Neutrophil (primary cell): ENCODE data around the gene EIF3F.

Experiments used
- H3K27ac ChIP-seq: fragments of 200-600 bp; sonication (generic); 2 replicates; pipeline ENCODE4 v1.5.1; 2016; ENCODE audit warnings: mild to moderate bottlenecking, moderate library complexity
- H3K27me3 ChIP-seq: fragments of 200-600 bp; sonication (generic); 2 replicates; pipeline ENCODE4 v1.6.0; 2016; ENCODE audit warnings: mild to moderate bottlenecking
- H3K36me3 ChIP-seq: fragments of 200-600 bp; sonication (generic); 2 replicates; pipeline ENCODE4 v1.5.1; 2017
- H3K4me1 ChIP-seq, 2 experiments: fragments of 200-600 bp in 1 of 2; sonication (generic) in 1 of 2; 1 replicate in 1 of 2; 2 replicates in 1 of 2; pipeline versions ENCODE4 v1.5.1 to v1.6.1; 2013 to 2016; ENCODE audit warnings: low read depth in 1 of 2, low read length in 1 of 2, mild to moderate bottlenecking in 1 of 2, moderate library complexity in 1 of 2; ENCODE audit not compliant: control insufficient read depth in 1 of 2, insufficient read depth in 1 of 2
- H3K4me3 ChIP-seq, 2 experiments: fragments of 200-600 bp in 1 of 2; sonication (generic) in 1 of 2; 1 replicate in 1 of 2; 2 replicates in 1 of 2; pipeline ENCODE4 v1.5.1; 2013 to 2016; ENCODE audit warnings: low read depth in 1 of 2, low read length in 1 of 2, mild to moderate bottlenecking in 1 of 2, moderate library complexity in 1 of 2
- H3K9me3 ChIP-seq: fragments of 200-600 bp; sonication (generic); 2 replicates; pipeline ENCODE4 v1.5.1; 2016
- CTCF ChIP-seq: fragments of 200-600 bp; sonication (generic); IDR thresholded peaks from 2 replicates; pipeline ENCODE4 v1.5.1; 2016; ENCODE audit warnings: antibody characterized with exemption

EIF3F gene

DNA sequence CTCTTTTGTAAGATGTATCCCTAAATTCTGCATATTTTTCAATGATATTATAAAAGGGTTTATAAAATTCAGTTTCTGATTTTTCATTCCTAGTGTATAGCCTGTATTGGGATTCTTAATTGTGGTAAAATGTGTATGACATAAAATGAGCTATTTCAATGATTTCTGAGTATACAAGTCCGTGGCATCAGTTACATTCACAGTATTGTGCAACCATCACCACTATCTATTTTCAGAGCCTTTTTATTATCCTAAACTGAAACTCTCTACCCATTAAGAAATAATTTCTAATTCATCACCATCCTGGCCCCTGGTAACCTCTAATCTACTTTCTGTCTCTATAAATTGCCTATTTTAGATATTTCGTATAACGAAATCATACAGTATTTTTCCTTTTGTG is 39.8 kb downstream of the EIF3F start:
- no peaks in the 10 kb centered on the region for H3K9me3 ChIP-seq
- H3K27me3 ChIP-seq = peaks cover 71% of the 10 kb centered on the region
- no peak for TF ChIP-seq CTCF
- H3K4me1 ChIP-seq = no peaks in the 10 kb centered on the region
- H3K4me3 ChIP-seq = no peak overlapping the region
- no peaks in the 10 kb centered on the region for H3K36me3 ChIP-seq
- no peak overlapping the region for H3K27ac ChIP-seq

DNA sequence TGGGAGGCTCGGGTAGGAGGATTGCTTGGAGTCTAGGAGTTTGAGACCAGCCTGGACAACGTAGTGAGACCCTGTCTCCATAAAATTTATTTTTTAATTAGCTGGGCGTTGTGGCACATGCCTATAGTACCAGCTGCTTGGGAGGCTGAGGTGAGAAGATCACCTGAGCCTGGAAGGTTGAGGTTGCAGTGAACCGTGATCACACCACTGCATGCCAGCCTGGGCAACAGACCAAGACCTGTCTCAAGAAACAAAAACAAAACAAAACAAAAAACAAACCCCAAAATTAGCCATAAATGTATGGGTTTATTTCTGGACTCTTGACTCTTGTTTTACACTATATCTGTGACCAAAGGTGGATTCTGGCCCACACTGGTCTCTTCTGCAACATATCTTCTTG is 41.6 kb downstream of the EIF3F start:
- Histone ChIP-seq H3K27ac (no peak overlapping the region), H3K4me1 (no peaks in the 10 kb centered on the region), H3K36me3 (no peaks in the 10 kb centered on the region), H3K9me3 (no peaks in the 10 kb centered on the region), H3K27me3 (peaks cover 88% of the 10 kb centered on the region), H3K4me3 (no peak overlapping the region)
- TF ChIP-seq CTCF = no peak

DNA sequence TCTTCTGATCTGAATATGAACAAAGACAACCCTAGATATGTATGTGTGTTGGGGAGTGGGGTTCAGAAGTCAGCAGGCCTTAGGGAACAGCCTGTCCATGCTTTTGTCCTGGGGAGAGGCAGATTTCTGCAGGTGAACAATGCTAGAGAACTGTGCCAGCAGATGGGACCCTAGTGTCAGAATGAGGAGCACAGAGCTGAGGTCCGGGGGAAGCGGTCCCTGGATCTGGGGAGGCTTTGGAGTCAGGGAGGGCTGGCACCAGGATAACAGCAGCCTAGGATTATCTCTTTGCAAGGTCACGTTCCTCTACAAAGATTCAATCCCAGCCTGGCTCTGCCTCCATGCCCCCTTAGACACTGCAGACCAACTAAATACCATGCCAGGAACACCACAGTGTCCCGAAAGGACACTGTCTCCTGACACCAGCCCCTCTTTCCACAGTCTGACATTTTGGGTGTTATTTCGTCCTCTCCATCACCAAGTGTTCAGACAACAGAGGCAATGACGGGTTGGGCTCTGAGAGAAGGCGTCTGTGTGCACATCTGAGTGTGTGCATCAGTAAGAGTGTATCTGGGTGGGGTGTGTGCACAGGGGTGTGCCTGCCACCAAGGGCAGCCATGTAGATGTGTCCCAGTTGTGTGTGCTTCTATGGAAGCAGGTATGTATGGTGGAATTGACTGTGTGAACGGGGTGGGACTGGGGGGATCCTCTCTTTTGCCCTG is 43.5 kb downstream of the EIF3F start:
- Histone ChIP-seq H3K27me3 (peaks cover 79% of the 10 kb centered on the region), H3K9me3 (no peaks in the 10 kb centered on the region), H3K27ac (no peak overlapping the region), H3K36me3 (no peaks in the 10 kb centered on the region), H3K4me1 (no peaks in the 10 kb centered on the region), H3K4me3 (no peak overlapping the region)
- no peak for TF ChIP-seq CTCF

DNA sequence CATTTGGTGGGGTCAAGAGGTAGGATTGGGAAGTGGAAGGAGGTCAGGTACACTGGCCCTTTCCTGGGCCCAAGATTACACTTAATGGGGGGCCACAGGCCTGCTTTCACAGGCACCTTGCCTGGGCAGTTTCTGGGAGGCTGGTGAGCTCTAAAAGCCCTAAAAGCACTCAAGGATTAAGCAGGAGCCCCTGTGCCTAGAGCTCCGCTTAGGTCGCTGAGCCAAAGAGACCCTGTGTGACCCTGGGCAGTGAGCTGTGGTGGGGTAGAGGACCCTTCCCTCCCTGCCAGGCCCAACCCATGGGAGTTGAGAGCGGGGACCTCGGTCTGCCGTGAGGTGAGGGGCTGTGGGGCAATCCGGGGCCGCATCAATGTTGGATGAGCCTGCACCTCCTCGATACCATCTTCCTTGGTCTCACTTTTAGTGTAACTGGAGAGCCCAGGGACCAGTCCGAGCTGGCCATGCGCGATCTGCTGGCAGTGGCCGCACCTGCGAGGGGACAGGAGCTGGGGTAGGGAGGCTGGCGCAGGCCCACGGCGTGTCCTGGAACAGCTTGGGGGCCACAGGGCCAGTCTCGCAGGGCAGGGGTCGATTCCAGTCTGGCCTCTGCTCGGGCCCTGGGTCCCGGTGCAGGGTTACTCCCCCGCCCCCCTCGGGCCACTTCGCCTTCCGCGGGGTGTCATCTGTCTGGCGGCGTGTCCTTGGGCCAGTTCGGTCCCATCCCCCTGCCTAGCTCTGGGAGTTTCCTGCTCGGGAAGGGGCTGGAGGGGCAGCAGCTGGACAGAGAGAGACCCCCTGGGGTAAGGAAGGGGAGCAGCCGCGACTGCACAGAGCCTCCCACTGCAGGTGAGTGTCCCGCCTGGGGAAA is 44.3 kb downstream of the EIF3F start:
- Histone ChIP-seq H3K27me3 (peaks cover 71% of the 10 kb centered on the region), H3K36me3 (no peaks in the 10 kb centered on the region), H3K9me3 (no peaks in the 10 kb centered on the region), H3K4me3 (no peak overlapping the region), H3K27ac (no peak overlapping the region), H3K4me1 (no peaks in the 10 kb centered on the region)
- no peak for TF ChIP-seq CTCF

GRCh38 chr11:8032122-8032521 is 45.0 kb downstream of the EIF3F start:
- Histone ChIP-seq H3K27ac (no peak overlapping the region), H3K9me3 (no peaks in the 10 kb centered on the region), H3K36me3 (no peaks in the 10 kb centered on the region), H3K4me3 (no peak overlapping the region), H3K4me1 (no peaks in the 10 kb centered on the region), H3K27me3 (peaks cover 64% of the 10 kb centered on the region)
- TF ChIP-seq CTCF = no peak
